Endothelial cell (in vitro differentiated cells): ENCODE measurements around the gene HTR3B. TPM values are rescaled to one million over a fixed set of nuclear protein-coding genes. Genes with fewer than 3 reads are reported as not detected.
A peak's percentile ranks its signal among the peaks of the same experiment; 100 is the strongest.

Experiments used
- DNase-seq: peaks from one replicate; pipeline ENCODE4 v3.0.0; 2021; ENCODE audit warnings: low spot score
- H3K27ac Mint-ChIP-seq: one replicate; pipeline ENCODE4 v1.8.0; 2021; ENCODE audit warnings: mixed read lengths, inconsistent platforms; ENCODE audit not compliant: unreplicated experiment
- H3K27me3 Mint-ChIP-seq: one replicate; pipeline ENCODE4 v1.8.0; 2021; ENCODE audit warnings: mild to moderate bottlenecking, moderate library complexity, mixed read lengths, inconsistent platforms; ENCODE audit not compliant: unreplicated experiment
- H3K36me3 Mint-ChIP-seq: one replicate; pipeline ENCODE4 v1.8.0; 2021; ENCODE audit warnings: mild to moderate bottlenecking, low read depth, mixed read lengths, inconsistent platforms; ENCODE audit not compliant: unreplicated experiment
- H3K4me1 Mint-ChIP-seq: one replicate; pipeline ENCODE4 v1.8.0; 2021; ENCODE audit warnings: mild to moderate bottlenecking, mixed read lengths, inconsistent platforms; ENCODE audit not compliant: unreplicated experiment
- H3K4me3 Mint-ChIP-seq: one replicate; pipeline ENCODE4 v1.8.0; 2021; ENCODE audit warnings: mild to moderate bottlenecking, mixed read lengths, inconsistent platforms; ENCODE audit not compliant: unreplicated experiment
- H3K9me3 Mint-ChIP-seq: one replicate; pipeline ENCODE4 v1.8.0; 2021; ENCODE audit warnings: mixed read lengths, inconsistent platforms; ENCODE audit not compliant: unreplicated experiment
- long read RNA-seq: library from polyadenylated mRNA; unstranded; transcript quantifications from one replicate; pipeline ENCODE4 v2.0.0, GENCODE V29; 2020; ENCODE audit not compliant: unreplicated experiment
- total RNA-seq: library from RNA; stranded (reverse); fragmentation: NEBNext Ultra II Directional; extraction: Animal tissue kit (Norgen Biotek cat#: 25700); gene quantifications from one replicate; pipeline ENCODE4 v1.2.1, GENCODE V29; 2021; ENCODE audit not compliant: unreplicated experiment
- TF ChIP-seq, protein P1 (sequence below): fragments of 200-600 bp; sonication (generic); IDR thresholded peaks from one replicate; pipeline ENCODE4 v1.5.0; 2021; ENCODE audit warnings: antibody characterized with exemption; ENCODE audit not compliant: unreplicated experiment

Gene HTR3B, protein sequence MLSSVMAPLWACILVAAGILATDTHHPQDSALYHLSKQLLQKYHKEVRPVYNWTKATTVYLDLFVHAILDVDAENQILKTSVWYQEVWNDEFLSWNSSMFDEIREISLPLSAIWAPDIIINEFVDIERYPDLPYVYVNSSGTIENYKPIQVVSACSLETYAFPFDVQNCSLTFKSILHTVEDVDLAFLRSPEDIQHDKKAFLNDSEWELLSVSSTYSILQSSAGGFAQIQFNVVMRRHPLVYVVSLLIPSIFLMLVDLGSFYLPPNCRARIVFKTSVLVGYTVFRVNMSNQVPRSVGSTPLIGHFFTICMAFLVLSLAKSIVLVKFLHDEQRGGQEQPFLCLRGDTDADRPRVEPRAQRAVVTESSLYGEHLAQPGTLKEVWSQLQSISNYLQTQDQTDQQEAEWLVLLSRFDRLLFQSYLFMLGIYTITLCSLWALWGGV
- not detected for total RNA-seq
- long read RNA-seq, result 0 reads

DNA sequence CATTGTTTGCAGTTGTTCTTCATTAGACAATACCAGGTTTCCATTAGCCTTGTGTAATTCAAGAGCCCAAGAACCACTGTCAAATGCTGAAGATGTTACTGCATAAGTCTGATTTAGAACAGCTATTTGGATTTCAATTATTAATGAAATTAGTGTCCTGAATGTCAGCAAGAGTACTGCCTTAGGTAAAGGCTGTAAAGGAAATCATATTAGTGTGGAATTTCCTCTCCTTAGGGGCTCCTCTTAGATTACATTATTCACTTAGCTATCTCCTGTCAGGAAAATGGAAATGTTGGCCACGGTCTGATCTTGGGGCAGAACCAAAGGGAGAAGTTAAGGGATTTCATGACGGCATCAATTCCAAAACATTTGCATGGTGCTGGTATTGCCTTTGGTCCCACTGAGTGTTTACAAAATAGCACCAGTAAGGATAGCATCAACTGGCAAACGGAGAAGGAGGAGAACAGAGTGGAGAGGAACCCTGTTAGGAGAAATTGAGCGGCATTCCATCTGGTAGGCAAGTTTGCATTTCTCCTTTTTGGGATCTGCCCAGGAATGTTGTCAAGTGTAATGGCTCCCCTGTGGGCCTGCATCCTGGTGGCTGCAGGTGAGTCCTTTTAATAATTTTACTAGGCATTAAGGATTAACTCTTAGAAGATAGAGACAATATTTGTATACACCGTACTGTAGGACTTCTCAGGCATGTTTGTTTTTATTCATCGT is at the start of gene HTR3B:
HTR3B (plus strand) TSS at position 418 of the 723 bp plus-strand sequence; CDS start at position 556, 138 bp downstream.
- Mint-ChIP-seq H3K4me1 (peaks cover 2% of the 10 kb centered on the region), H3K9me3 (no peaks in the 10 kb centered on the region), H3K27me3 (peaks cover 2% of the 10 kb centered on the region), H3K27ac (no peak within 1 kb of the TSS), H3K4me3 (no peak within 1 kb of the TSS), H3K36me3 (no peaks in the 10 kb centered on the region)
- TF ChIP-seq, protein P1, sequence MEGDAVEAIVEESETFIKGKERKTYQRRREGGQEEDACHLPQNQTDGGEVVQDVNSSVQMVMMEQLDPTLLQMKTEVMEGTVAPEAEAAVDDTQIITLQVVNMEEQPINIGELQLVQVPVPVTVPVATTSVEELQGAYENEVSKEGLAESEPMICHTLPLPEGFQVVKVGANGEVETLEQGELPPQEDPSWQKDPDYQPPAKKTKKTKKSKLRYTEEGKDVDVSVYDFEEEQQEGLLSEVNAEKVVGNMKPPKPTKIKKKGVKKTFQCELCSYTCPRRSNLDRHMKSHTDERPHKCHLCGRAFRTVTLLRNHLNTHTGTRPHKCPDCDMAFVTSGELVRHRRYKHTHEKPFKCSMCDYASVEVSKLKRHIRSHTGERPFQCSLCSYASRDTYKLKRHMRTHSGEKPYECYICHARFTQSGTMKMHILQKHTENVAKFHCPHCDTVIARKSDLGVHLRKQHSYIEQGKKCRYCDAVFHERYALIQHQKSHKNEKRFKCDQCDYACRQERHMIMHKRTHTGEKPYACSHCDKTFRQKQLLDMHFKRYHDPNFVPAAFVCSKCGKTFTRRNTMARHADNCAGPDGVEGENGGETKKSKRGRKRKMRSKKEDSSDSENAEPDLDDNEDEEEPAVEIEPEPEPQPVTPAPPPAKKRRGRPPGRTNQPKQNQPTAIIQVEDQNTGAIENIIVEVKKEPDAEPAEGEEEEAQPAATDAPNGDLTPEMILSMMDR, result no peak
- no peak for DNase-seq

DNA sequence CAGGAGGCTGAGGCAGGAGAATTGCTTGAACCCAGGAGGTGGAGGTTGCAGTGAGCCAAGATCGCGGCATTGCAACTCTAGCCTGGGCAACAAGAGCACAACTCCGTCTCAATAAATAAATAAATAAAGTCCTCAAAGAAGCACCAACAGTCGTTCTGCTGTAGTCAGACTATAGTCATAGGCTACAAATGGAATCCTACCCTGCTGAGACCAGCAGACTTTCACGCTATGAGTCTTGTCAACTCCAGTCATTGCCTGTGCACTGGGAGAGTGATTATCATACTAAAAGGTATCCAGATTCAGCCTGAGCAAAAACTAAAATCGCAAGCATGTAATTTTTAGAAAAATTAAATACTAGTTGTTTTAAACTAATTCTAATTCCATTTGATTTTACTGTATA is 48.8 kb upstream of the HTR3B start:
- no peak overlapping the region for H3K4me3 Mint-ChIP-seq
- no peak for DNase-seq
- TF ChIP-seq, protein P1, result no peak
- H3K27ac Mint-ChIP-seq, result no peak overlapping the region
- H3K27me3 Mint-ChIP-seq, result no peaks in the 10 kb centered on the region
- H3K9me3 Mint-ChIP-seq, result no peaks in the 10 kb centered on the region
- peaks cover 12% of the 10 kb centered on the region for H3K36me3 Mint-ChIP-seq
- peaks cover 23% of the 10 kb centered on the region for H3K4me1 Mint-ChIP-seq

DNA sequence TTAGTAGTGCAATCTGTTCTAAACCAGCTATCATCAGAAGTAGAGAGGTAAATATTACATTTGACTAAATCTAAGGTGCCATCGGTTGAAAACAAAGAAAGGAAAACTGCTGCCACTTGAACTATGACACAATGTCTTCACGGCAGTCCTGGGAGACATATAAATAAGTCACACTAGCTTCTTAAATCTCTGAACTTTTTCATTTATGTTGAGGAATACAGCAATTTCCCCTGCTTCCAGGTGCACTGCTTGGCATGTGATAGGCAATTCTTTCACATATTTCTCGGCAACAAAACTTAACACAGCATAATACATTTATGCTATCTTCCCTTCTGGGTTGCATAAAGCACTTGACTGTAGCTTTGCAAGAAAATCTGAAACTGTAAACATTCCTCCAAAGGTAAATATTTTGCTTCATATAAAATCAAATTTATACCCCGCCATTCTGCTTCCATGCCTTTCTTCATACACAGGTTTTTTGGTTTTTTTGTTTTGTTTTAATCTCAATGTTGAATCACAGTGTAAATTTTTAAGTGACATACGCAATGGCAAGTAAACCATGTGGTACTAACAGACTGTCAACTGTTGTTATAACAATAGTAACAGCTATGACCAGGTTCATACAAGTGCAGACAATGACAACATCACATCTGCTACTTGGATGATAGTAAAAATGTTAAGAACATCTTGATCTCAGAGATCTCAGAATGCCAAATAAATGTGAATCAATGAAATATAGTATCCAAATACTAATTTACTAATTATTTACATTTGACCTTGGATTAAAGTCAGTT is 47.4 kb upstream of the HTR3B start:
- Mint-ChIP-seq H3K36me3 (no peaks in the 10 kb centered on the region), H3K4me1 (peaks cover 29% of the 10 kb centered on the region), H3K27me3 (peaks cover 2% of the 10 kb centered on the region), H3K27ac (no peak overlapping the region), H3K4me3 (no peak overlapping the region), H3K9me3 (no peaks in the 10 kb centered on the region)
- no peak for DNase-seq
- TF ChIP-seq, protein P1, result no peak

DNA sequence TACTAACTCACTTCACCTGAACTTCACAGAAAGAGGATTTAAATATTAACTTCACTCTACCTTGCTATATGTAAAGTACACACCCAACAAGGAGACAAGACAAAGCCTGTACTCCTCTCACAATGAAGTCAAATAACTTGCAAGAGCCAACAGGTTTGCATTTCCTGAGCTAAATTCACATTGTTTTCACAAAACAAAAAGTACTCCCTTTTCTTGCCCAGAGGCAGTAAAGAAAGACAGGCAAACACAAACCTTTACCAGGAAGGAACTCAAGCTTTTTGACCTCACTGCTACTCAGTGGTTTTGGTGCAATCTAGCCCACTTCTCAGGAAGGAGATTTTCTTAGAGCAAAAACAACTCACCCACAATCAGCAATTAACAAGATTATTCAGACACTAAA is 44.9 kb upstream of the HTR3B start:
- Mint-ChIP-seq H3K9me3 (no peaks in the 10 kb centered on the region), H3K36me3 (no peaks in the 10 kb centered on the region), H3K27me3 (peaks cover 2% of the 10 kb centered on the region), H3K4me3 (peak overlapping the region; percentile 47), H3K27ac (peak overlapping the region; percentile 86), H3K4me1 (peaks cover 35% of the 10 kb centered on the region)
- no peak for DNase-seq
- TF ChIP-seq, protein P1, result no peak
